ENCODE data around the gene MMS19.

The MMS19 gene

DNA sequence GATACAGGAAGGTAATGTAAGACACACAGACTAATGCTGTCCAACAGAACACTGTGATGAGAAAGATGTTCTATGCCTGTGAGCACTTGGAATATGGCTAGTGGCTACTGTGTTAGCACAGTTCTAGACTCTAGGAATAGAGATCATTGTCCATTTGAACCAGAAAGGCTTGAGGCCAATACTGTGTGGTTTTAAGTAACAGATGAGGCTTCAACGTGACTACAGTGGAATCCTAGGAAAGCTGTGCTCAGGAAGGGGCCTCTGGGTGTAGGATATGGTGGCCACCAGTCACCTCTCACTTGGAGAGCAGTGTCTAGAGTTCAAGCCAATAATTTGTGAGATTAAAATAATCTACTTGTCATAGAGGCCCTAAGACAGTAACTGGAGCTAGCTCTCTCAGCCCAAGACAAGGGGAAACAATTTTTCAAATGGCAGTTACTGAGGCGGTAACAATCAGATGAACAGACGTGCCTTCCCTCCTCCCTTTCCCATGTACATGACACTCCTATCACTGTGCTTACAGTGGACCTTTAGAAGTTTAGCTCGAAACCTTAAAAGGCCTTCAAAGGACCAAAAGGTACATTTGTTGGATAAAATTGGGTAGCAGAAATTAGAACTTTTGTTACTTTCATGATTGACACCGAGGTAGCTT is 42.1 kb downstream of the MMS19 start:
- peaks cover 98% of the 10 kb centered on the region for H3K36me3 ChIP-seq (ENCODE audit: insufficient read depth, low read length)
- peaks cover 17% of the 10 kb centered on the region for H4K20me1 ChIP-seq (ENCODE audit: insufficient read depth, low read length)
- H2AFZ ChIP-seq (ENCODE audit: low read depth, low read length): no peak overlapping the region
- H3K79me2 ChIP-seq (ENCODE audit: insufficient read depth, low read length): peaks cover 15% of the 10 kb centered on the region; the same call in 1 of the 2 replicates
- DNase-seq: no peak
- TF ChIP-seq, protein P1, sequence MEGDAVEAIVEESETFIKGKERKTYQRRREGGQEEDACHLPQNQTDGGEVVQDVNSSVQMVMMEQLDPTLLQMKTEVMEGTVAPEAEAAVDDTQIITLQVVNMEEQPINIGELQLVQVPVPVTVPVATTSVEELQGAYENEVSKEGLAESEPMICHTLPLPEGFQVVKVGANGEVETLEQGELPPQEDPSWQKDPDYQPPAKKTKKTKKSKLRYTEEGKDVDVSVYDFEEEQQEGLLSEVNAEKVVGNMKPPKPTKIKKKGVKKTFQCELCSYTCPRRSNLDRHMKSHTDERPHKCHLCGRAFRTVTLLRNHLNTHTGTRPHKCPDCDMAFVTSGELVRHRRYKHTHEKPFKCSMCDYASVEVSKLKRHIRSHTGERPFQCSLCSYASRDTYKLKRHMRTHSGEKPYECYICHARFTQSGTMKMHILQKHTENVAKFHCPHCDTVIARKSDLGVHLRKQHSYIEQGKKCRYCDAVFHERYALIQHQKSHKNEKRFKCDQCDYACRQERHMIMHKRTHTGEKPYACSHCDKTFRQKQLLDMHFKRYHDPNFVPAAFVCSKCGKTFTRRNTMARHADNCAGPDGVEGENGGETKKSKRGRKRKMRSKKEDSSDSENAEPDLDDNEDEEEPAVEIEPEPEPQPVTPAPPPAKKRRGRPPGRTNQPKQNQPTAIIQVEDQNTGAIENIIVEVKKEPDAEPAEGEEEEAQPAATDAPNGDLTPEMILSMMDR (IDR thresholded peaks at IDR 0.05; ENCODE audit: borderline replicate concordance, extremely low read depth, low read length, poor library complexity, severe bottlenecking): no peak
- TF ChIP-seq EZH2 (IDR thresholded peaks at IDR 0.05; ENCODE audit: borderline replicate concordance, low read depth, low read length, severe bottlenecking): no peak
- no peaks in the 10 kb centered on the region for H3K27me3 ChIP-seq (ENCODE audit: insufficient read depth, low read length, poor library complexity)
- ATAC-seq (ENCODE audit: insufficient read depth, low read depth): 0 out of 3 replicates have a peak, but pooled peaks have one; percentile 2
- no peaks in the 10 kb centered on the region for H3K9me3 ChIP-seq (ENCODE audit: insufficient read depth, low read length, severe bottlenecking)
- no peak overlapping the region for H3K27ac ChIP-seq (ENCODE audit: low read length)
- no peaks in the 10 kb centered on the region for H3K4me1 ChIP-seq (ENCODE audit: insufficient read depth, low read length)
- H3K4me2 ChIP-seq (ENCODE audit: insufficient read depth, low read length): no peak overlapping the region
- no peak overlapping the region for H3K4me3 ChIP-seq (ENCODE audit: low read depth in 1 of 2, low read length in 2 of 2)
- no peak overlapping the region for H3K9ac ChIP-seq (ENCODE audit: low read depth, low read length)

DNA sequence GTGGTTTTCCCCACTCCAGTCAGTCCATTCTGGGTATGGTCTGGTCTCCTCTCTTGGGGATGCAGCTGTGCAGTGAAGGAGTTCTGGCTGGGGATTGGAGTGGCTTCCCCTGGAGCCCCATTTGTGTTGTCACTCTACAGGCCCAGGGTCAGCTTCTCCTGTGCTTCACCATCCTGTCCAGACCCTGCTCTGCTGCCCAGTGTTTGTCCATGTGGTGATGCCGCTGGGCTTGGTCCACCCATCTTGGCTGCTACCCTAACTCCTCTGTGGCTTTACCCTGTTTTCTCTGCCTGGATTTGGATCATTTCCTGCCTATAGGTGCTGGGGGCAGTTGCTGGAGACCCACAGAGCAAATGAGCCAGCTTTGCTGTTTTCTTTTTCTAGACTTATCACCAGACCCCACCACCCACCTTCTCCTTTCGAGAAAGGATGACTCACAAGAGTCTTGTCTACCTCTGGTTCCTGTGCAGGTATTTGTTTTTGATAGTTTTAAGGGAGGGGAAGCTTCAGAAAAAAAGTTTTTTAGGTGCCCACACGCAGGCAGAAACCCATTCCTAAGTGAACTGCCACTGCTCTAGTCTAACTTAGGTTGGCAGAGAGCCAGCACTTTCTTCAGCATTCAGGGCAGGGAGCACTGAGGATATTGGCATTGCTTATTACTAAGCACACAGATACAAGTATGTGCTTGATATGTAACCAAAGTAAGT is 43.7 kb downstream of the MMS19 start:
- Histone ChIP-seq H3K79me2 (ENCODE audit: insufficient read depth, low read length) (peaks cover 29% of the 10 kb centered on the region), H3K9me3 (ENCODE audit: insufficient read depth, low read length, severe bottlenecking) (no peaks in the 10 kb centered on the region), H3K27ac (ENCODE audit: low read length) (no peak overlapping the region), H3K36me3 (ENCODE audit: insufficient read depth, low read length) (peaks cover 83% of the 10 kb centered on the region), H4K20me1 (ENCODE audit: insufficient read depth, low read length) (peaks cover 16% of the 10 kb centered on the region), H3K27me3 (ENCODE audit: insufficient read depth, low read length, poor library complexity) (no peaks in the 10 kb centered on the region), H3K9ac (ENCODE audit: low read depth, low read length) (no peak overlapping the region), H2AFZ (ENCODE audit: low read depth, low read length) (no peak overlapping the region), H3K4me1 (ENCODE audit: insufficient read depth, low read length) (no peaks in the 10 kb centered on the region), H3K4me3 (ENCODE audit: low read depth in 1 of 2, low read length in 2 of 2) (no peak overlapping the region), H3K4me2 (ENCODE audit: insufficient read depth, low read length) (no peak overlapping the region)
- TF ChIP-seq, protein P1 (IDR thresholded peaks at IDR 0.05; ENCODE audit: borderline replicate concordance, extremely low read depth, low read length, poor library complexity, severe bottlenecking): no peak
- TF ChIP-seq EZH2 (IDR thresholded peaks at IDR 0.05; ENCODE audit: borderline replicate concordance, low read depth, low read length, severe bottlenecking): no peak
- ATAC-seq (ENCODE audit: insufficient read depth, low read depth): no peak
- DNase-seq: no peak

DNA sequence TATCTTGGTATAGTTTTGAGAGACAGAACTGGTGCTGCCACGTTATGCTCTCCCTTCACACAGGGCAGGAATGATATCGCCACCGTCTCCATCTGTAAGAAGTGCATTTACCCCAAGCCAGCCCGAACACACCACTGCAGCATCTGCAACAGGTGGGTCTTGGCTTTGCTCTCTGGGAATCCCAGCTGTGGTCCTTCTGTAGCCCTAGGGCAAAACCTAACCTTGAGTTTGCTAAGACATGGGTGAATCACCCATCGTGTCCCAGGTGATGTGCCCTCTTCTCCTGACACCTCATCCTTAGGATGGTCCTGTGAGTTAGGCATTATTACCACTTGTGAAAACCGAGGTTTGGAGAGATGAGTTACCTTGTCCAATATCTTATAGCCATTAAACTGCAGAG is 45.9 kb downstream of the MMS19 start:
- ATAC-seq (ENCODE audit: insufficient read depth, low read depth) (no peak), DNase-seq (no peak)
- H3K9me3 ChIP-seq (ENCODE audit: insufficient read depth, low read length, severe bottlenecking): no peaks in the 10 kb centered on the region
- no peak overlapping the region for H3K9ac ChIP-seq (ENCODE audit: low read depth, low read length)
- H3K36me3 ChIP-seq (ENCODE audit: insufficient read depth, low read length): peaks cover 63% of the 10 kb centered on the region
- peaks cover 10% of the 10 kb centered on the region for H3K4me1 ChIP-seq (ENCODE audit: insufficient read depth, low read length)
- no peak overlapping the region for H2AFZ ChIP-seq (ENCODE audit: low read depth, low read length)
- TF ChIP-seq, protein P1 (IDR thresholded peaks at IDR 0.05; ENCODE audit: borderline replicate concordance, extremely low read depth, low read length, poor library complexity, severe bottlenecking): no peak
- TF ChIP-seq EZH2 (IDR thresholded peaks at IDR 0.05; ENCODE audit: borderline replicate concordance, low read depth, low read length, severe bottlenecking): no peak
- H3K27ac ChIP-seq (ENCODE audit: low read length): no peak overlapping the region
- H3K79me2 ChIP-seq (ENCODE audit: insufficient read depth, low read length): peaks cover 49% of the 10 kb centered on the region
- no peak overlapping the region for H3K4me2 ChIP-seq (ENCODE audit: insufficient read depth, low read length)
- H3K27me3 ChIP-seq (ENCODE audit: insufficient read depth, low read length, poor library complexity): no peaks in the 10 kb centered on the region
- H4K20me1 ChIP-seq (ENCODE audit: insufficient read depth, low read length): peaks cover 12% of the 10 kb centered on the region
- H3K4me3 ChIP-seq (ENCODE audit: low read depth in 1 of 2, low read length in 2 of 2): no peak overlapping the region

Data from DND-41 (cell line).